KMS-11 (cell line): ENCODE data around the gene MX2.

ENCODE experiments used
- H2AFZ ChIP-seq: fragments of 200-600 bp; sonication (generic); 2 replicates; pipeline ENCODE4 v1.6.1; 2016; ENCODE audit warnings: antibody characterized with exemption, mixed run types, low read depth
- H3K27ac ChIP-seq: fragments of 200-600 bp; sonication (generic); 2 replicates; pipeline ENCODE4 v1.6.1; 2016; ENCODE audit warnings: mild to moderate bottlenecking, mixed run types
- H3K27me3 ChIP-seq: fragments of 200-600 bp; sonication (generic); 2 replicates; pipeline ENCODE4 v1.6.1; 2017; ENCODE audit warnings: mild to moderate bottlenecking, low read depth, mixed run types, moderate library complexity; ENCODE audit not compliant: insufficient read depth
- H3K36me3 ChIP-seq: fragments of 200-600 bp; sonication (generic); 2 replicates; pipeline ENCODE4 v1.6.1; 2017; ENCODE audit warnings: mild to moderate bottlenecking, mixed run types; ENCODE audit not compliant: insufficient read depth
- H3K4me1 ChIP-seq: fragments of 200-600 bp; sonication (generic); 2 replicates; pipeline ENCODE4 v1.6.1; 2016; ENCODE audit warnings: mild to moderate bottlenecking, low read depth, mixed run types; ENCODE audit not compliant: poor library complexity, severe bottlenecking
- H3K4me2 ChIP-seq: fragments of 200-600 bp; sonication (generic); 2 replicates; pipeline ENCODE4 v1.7.0; 2016; ENCODE audit warnings: mild to moderate bottlenecking, mixed run types
- H3K4me3 ChIP-seq: fragments of 200-600 bp; sonication (generic); IDR thresholded peaks from 2 replicates; pipeline ENCODE4 v1.6.1; 2017; ENCODE audit warnings: low read depth, low read length, mixed read lengths; ENCODE audit not compliant: insufficient read depth
- H3K79me2 ChIP-seq: fragments of 200-600 bp; sonication (generic); 2 replicates; pipeline ENCODE4 v1.6.1; 2016; ENCODE audit warnings: low read depth, mixed run types; ENCODE audit not compliant: insufficient read depth
- H3K9ac ChIP-seq: fragments of 200-600 bp; sonication (generic); 2 replicates; pipeline ENCODE4 v1.6.1; 2016; ENCODE audit warnings: mild to moderate bottlenecking, mixed run types
- H4K20me1 ChIP-seq: fragments of 200-600 bp; sonication (generic); 2 replicates; pipeline ENCODE4 v1.6.1; 2016; ENCODE audit warnings: mild to moderate bottlenecking, mixed run types; ENCODE audit not compliant: insufficient read depth
- TF ChIP-seq, protein P1 (sequence below): fragments of 200-600 bp; sonication (generic); conservative IDR thresholded peaks from 2 replicates; pipeline ENCODE4 v1.6.1; 2017; ENCODE audit warnings: low read depth, mild to moderate bottlenecking, antibody characterized with exemption, low read length, moderate library complexity, mixed read lengths

MX2 gene

GRCh38 chr21:41443562-41443961, 81.7 kb downstream of the MX2 start:
- Histone ChIP-seq H3K9ac (no peak overlapping the region), H3K36me3 (no peaks in the 10 kb centered on the region), H3K27me3 (no peaks in the 10 kb centered on the region), H4K20me1 (no peaks in the 10 kb centered on the region), H3K4me1 (no peaks in the 10 kb centered on the region), H3K4me3 (no peak overlapping the region), H3K4me2 (no peak overlapping the region), H3K79me2 (no peaks in the 10 kb centered on the region), H2AFZ (no peak overlapping the region), H3K27ac (no peak overlapping the region)
- TF ChIP-seq, protein P1, sequence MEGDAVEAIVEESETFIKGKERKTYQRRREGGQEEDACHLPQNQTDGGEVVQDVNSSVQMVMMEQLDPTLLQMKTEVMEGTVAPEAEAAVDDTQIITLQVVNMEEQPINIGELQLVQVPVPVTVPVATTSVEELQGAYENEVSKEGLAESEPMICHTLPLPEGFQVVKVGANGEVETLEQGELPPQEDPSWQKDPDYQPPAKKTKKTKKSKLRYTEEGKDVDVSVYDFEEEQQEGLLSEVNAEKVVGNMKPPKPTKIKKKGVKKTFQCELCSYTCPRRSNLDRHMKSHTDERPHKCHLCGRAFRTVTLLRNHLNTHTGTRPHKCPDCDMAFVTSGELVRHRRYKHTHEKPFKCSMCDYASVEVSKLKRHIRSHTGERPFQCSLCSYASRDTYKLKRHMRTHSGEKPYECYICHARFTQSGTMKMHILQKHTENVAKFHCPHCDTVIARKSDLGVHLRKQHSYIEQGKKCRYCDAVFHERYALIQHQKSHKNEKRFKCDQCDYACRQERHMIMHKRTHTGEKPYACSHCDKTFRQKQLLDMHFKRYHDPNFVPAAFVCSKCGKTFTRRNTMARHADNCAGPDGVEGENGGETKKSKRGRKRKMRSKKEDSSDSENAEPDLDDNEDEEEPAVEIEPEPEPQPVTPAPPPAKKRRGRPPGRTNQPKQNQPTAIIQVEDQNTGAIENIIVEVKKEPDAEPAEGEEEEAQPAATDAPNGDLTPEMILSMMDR = no peak

DNA sequence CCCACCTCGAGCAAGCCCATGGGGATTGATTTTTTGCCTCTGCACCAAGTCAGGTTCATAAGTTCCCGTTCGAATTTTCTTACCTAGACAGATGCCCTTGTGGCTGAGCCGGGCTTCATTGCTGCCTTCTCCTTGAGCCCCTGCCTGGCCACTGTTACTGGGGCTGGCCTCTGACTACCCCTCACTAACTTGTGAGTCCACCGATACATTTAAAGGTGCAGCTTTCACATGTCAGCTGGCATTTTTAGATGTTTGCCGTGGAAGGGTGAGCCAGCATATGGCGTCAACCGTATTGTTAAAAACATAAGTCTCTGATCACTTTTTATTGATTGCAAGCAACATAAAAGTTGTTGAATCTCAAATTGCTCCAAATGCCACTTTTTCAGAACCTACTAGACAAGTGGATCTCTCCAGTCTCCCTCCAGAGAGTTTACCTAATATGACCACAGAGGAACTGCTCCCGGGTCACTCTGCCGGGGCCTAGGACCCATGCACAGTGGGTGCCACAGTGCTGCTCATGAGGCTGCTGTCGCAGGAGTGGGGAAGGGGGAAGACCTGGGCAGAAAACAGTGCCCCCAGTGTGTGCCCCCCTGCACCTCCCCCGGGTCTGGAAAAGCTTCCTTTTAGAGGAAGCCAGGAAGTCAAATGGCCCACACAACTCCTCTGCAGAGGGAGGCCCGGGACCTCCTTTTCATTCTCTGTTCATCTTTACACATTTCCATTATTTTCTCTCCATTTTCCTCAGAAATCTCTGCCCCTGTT, 83.1 kb downstream of the MX2 start:
- Histone ChIP-seq H3K27ac (no peak overlapping the region), H2AFZ (no peak overlapping the region), H3K4me1 (no peaks in the 10 kb centered on the region), H3K27me3 (no peaks in the 10 kb centered on the region), H3K9ac (no peak overlapping the region), H3K36me3 (no peaks in the 10 kb centered on the region), H3K4me2 (no peak overlapping the region), H3K79me2 (no peaks in the 10 kb centered on the region), H4K20me1 (no peaks in the 10 kb centered on the region), H3K4me3 (no peak overlapping the region)
- TF ChIP-seq, protein P1 = no peak

DNA sequence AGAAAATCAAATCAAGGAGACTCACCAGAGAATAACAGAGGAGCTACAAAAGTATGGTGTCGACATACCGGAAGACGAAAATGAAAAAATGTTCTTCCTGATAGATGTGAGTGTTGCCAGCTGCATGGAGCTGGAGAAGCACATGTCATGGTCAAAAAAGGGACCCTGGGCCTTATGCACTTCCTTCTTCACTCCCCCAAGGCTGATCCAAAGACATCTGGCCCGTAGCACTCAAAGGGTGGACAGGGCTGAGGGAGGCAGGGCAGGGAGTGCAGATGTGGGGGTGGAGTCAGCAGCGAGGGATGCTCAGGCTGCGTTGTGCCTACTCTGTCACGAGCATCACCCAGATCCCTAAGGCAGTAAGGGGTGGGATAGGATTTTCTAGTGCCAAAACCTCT, 83.6 kb downstream of the MX2 start:
- no peak overlapping the region for H2AFZ ChIP-seq
- no peaks in the 10 kb centered on the region for H4K20me1 ChIP-seq
- no peak overlapping the region for H3K27ac ChIP-seq
- H3K4me2 ChIP-seq = no peak overlapping the region
- H3K4me3 ChIP-seq = no peak overlapping the region
- no peaks in the 10 kb centered on the region for H3K79me2 ChIP-seq
- no peak overlapping the region for H3K9ac ChIP-seq
- H3K36me3 ChIP-seq = no peaks in the 10 kb centered on the region
- TF ChIP-seq, protein P1 = no peak
- H3K27me3 ChIP-seq = no peaks in the 10 kb centered on the region
- no peaks in the 10 kb centered on the region for H3K4me1 ChIP-seq

DNA sequence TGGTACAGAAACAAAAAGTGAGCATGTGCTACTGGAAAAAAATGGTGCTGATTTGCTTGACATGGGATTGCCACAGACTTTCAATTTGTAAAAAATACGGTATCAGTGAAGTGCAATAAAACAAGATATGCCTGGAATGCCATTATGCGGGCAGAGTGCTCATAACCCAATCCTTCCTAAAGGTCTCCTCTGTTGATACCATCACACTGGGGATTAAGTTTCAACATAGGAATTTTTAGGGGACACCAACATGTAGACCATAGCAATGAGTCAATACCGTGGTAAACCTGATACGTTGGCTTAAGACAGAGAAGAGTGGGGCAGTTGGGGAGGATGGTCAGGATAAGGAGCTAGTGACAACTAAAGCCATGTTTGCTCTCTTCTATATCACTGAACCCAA, 84.8 kb downstream of the MX2 start:
- no peak overlapping the region for H3K4me2 ChIP-seq
- H4K20me1 ChIP-seq = no peaks in the 10 kb centered on the region
- H3K27me3 ChIP-seq = no peaks in the 10 kb centered on the region
- H3K27ac ChIP-seq = no peak overlapping the region
- no peaks in the 10 kb centered on the region for H3K4me1 ChIP-seq
- H3K9ac ChIP-seq = no peak overlapping the region
- H3K79me2 ChIP-seq = no peaks in the 10 kb centered on the region
- H3K36me3 ChIP-seq = no peaks in the 10 kb centered on the region
- H2AFZ ChIP-seq = no peak overlapping the region
- TF ChIP-seq, protein P1 = no peak
- no peak overlapping the region for H3K4me3 ChIP-seq
